GM10266 (cell line): ENCODE measurements around the gene WWTR1.

Experiments used
- DNase-seq: peaks from one replicate; pipeline ENCODE4 v3.0.0; 2012; ENCODE audit errors: extremely low spot score
- CTCF ChIP-seq: IDR thresholded peaks from 2 replicates; pipeline ENCODE4 v1.5.1; 2012; ENCODE audit warnings: mild to moderate bottlenecking, low read depth; ENCODE audit not compliant: control insufficient read depth, insufficient read depth; ENCODE audit errors: missing control alignments

The WWTR1 gene

DNA sequence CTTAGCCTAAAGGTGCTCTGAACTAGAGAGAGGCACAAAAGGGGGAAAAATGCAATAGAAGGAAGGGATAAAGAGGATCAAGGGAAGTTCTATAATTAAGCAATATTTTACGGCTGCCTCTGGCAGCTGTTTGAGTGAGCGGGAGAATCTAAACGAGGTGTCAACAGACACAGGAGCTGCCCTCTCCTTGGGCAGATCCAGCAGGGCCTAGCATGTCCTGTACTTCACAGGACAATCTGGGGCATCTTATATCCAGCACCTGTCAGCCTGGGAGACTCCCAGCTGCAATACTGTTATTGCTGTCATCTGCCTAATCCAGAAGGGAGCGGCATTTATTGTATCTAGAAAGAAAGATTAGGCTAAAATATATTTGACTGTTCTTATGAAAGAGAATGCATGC is 68.9 kb downstream of the WWTR1 start:
- no peak for DNase-seq

GRCh38 chr3:149587383-149587782 is 70.4 kb downstream of the WWTR1 start:
- TF ChIP-seq CTCF, result no peak
- DNase-seq, result no peak

More for the DNA sequence above, 68.9 kb downstream of the WWTR1 start:
- TF ChIP-seq CTCF, result no peak

GRCh38 chr3:149586871-149587270 is 71.0 kb downstream of the WWTR1 start:
- DNase-seq, result no peak
- TF ChIP-seq CTCF, result no peak

DNA sequence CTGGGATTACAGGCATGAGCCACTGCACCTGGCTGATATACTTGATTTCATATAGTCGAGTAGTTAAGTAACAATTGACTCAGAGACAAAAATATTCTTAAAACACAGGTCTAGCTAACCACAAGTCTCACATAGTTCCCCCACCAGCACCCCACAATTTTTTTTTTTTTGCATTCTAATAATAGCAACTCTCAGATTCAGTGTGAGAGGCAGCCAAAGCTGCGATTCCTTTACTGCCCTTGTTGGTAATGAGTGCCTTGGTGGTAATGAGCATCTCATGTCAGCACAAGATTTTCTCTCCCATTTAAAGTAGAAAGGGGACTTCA is 72.5 kb downstream of the WWTR1 start:
- DNase-seq, result peak; percentile 43
- TF ChIP-seq CTCF, result no peak

DNA sequence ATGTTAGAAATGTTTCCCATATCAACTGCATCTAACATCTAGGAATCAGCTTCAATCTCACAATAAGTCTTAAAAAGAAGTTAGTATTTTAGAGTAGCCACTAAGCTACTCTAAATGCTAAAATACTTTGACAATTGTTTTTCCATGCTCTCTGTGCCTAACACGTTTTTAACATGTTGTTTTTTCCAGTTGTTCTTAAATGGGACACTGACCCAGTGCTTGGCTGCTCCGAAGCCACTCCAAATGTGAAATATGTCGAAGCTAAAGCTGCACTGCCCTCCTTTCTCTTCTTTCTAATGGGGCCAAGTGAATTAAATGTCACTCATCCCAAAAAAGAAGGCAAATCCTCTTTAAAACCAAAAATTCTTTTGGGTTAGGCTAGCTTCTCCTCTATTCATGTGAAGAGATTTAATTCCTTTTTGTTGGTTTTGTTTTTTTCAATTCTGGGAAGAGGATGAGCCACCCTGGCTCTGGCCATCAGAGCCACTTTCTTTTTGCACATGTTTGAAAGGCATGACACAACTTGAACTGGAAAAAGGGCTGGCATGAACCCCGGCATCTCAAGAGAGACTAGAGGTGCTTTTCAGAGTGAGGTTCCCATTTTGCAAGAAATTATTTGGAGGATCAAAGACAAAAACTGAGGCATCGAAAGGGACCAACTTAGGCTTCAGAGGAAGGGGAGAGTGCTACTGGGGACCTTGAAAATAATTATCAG is 73.7 kb downstream of the WWTR1 start:
- no peak for TF ChIP-seq CTCF
- no peak for DNase-seq

DNA sequence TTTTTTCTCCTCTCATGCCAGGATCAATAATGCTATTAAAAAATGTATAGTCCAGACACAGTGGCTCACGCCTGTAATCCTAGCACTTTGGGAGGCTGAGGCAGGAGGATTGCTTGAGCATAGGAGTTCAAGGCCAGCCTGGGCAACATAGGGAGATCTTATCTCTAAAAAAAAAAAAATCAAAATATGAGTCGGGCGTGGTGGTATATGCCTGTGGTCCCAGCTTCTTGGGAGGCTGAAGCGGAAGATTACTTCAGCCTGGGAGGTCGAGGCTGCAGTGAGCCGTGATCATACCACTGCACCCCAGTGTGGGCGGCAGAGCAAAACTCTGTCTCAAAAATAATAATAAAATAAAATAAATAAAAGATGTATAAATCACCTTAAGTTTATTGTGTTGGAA is 75.4 kb downstream of the WWTR1 start:
- no peak for DNase-seq
- no peak for TF ChIP-seq CTCF

DNA sequence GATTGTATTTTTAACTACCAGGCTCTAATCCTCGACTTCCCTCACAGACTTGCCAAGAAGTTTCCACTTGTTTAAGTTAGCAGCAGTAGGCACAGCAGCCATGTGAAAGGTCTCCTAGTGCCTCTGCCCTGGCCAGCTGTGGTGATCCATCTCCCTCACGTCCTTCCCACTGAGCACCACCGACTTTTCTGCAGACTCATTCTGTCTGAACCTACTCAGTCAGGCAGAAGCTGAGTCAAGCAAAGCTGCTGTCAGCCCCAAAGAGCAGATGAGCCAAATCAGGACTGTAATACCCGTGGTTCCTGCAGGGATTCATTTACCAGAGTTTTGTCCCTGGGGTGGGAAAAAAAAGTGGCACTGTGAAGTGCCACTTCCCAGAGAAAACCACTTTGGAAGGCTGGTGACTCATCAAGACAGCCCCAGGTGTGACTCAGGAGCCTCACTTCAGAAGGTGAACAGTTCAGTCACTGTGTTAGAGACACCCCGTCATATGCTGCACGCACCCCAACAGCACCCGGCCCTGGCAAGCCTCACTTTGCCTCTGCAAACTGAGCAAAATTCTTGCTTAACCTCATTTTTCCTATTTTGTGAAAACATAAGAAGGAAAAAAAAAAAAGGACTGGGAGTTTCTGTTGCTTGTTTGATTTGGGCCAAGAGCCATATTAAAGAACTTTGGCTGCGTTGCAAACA is 76.0 kb downstream of the WWTR1 start:
- no peak for DNase-seq
- TF ChIP-seq CTCF, result no peak
